ENCODE measurements around the gene CLDN6.

DNA sequence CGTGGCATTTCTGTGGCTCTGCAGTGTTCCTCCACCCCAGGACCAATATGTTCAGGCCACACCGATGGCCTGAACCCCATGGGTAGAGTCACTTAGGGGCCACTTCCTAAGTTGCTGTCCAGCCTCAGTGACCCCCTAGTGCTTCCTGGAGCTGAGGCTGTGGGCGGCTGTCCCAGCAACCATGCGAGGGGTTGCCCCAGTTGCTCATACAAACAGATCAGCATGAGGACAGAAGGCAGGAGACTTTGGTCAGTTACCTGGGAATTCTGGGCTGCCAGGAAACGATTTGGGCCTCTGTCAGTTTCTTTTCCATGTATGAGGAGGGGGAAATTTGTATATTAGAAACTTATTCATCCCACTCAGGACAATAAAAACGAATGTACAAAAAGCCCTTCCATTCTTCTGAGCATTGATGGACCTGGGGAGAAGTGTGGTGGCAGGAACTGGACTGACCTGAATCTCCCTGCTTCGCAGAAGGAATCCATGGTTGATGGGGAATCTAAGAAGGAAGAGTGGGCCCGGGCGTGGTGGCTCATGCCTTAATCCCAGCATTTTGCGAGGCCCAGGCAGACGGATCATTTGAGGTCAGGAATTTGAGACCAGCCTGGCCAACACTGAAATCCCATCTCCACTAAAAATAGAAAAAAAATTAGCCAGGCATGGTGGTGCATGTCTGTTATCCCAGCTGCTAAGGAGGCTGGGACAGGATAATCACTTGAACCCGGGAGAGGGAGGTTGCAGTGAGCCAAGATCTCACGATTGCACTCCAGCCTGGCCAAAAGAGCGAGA, 42.5 kb upstream of the CLDN6 start:
- TF ChIP-seq, protein P1, sequence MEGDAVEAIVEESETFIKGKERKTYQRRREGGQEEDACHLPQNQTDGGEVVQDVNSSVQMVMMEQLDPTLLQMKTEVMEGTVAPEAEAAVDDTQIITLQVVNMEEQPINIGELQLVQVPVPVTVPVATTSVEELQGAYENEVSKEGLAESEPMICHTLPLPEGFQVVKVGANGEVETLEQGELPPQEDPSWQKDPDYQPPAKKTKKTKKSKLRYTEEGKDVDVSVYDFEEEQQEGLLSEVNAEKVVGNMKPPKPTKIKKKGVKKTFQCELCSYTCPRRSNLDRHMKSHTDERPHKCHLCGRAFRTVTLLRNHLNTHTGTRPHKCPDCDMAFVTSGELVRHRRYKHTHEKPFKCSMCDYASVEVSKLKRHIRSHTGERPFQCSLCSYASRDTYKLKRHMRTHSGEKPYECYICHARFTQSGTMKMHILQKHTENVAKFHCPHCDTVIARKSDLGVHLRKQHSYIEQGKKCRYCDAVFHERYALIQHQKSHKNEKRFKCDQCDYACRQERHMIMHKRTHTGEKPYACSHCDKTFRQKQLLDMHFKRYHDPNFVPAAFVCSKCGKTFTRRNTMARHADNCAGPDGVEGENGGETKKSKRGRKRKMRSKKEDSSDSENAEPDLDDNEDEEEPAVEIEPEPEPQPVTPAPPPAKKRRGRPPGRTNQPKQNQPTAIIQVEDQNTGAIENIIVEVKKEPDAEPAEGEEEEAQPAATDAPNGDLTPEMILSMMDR (conservative IDR thresholded peaks at IDR 0.05; ENCODE audit: low read depth, low read length), result no peak
- TF ChIP-seq EZH2 (IDR thresholded peaks at IDR 0.05; ENCODE audit: low read length, unreplicated experiment) (no peak), EZH2phosphoT487 (IDR thresholded peaks at IDR 0.05; ENCODE audit: borderline replicate concordance, low read length) (no peak)

All from PC-3 (cell line).